PC-9 (cell line): ENCODE results near the gene ADARB2. TPM values are rescaled to one million over a fixed set of nuclear protein-coding genes. Genes with fewer than 3 reads are reported as not detected.

Source experiments
- BruUV-seq: library from RNA; stranded (reverse); fragments of 400-500 nt; replicated peaks from 2 replicates; lab custom pipeline; 2021; lab: Mats Ljungman, UMichigan
- CTCF ChIA-PET: fragments of 300-600 bp; sonication (Branson Sonifier 250); formaldehyde crosslinking; loops from one replicate; lab custom pipeline; 2022; ENCODE audit warnings: antibody characterized with exemption; lab: Charles Lee
- POLR2A ChIA-PET: fragments of 300-600 bp; sonication (Branson Sonifier 250); formaldehyde crosslinking; loops from one replicate; lab custom pipeline; 2022; ENCODE audit warnings: antibody characterized with exemption; ENCODE audit not compliant: unreplicated experiment; lab: Charles Lee
- DNase-seq, 2 experiments: peaks; one replicate each; pipeline versions ENCODE4 v3.0.0 to v3.0.0-alpha.2; 2015 to 2022; ENCODE audit warnings: mixed read lengths in 1 of 2
- H2AFZ ChIP-seq: fragments of 200-600 bp; sonication (generic); 2 replicates; pipeline ENCODE4 v1.8.1; 2017; ENCODE audit warnings: antibody characterized with exemption
- H3F3A ChIP-seq: fragments of 200-600 bp; sonication (generic); 2 replicates; pipeline ENCODE4 v1.8.1; 2017; ENCODE audit warnings: antibody characterized with exemption, mild to moderate bottlenecking, low read depth; ENCODE audit not compliant: insufficient read depth
- H3K27ac ChIP-seq: fragments of 200-600 bp; sonication (generic); 2 replicates; pipeline ENCODE4 v1.6.1; 2016; ENCODE audit warnings: mixed run types
- H3K27me3 ChIP-seq: fragments of 200-600 bp; sonication (generic); 2 replicates; pipeline ENCODE4 v1.6.1; 2016; ENCODE audit warnings: low read depth, mixed run types; ENCODE audit not compliant: insufficient read depth
- H3K36me3 ChIP-seq: fragments of 200-600 bp; sonication (generic); 2 replicates; pipeline ENCODE4 v1.6.1; 2016; ENCODE audit warnings: low read depth, mixed run types
- H3K4me1 ChIP-seq: fragments of 200-600 bp; sonication (generic); replicated peaks from 2 replicates; pipeline ENCODE4 v1.6.1; 2016; ENCODE audit warnings: mixed run types; ENCODE audit not compliant: insufficient read depth
- H3K4me2 ChIP-seq: fragments of 200-600 bp; sonication (generic); 2 replicates; pipeline ENCODE4 v1.6.1; 2017; ENCODE audit warnings: mixed run types
- H3K4me3 ChIP-seq: fragments of 200-600 bp; sonication (generic); 2 replicates; pipeline ENCODE4 v1.6.1; 2016; ENCODE audit warnings: mixed run types
- H3K79me2 ChIP-seq: fragments of 200-600 bp; sonication (generic); 2 replicates; pipeline ENCODE4 v1.6.1; 2017; ENCODE audit warnings: low read depth, mixed run types
- H3K9me2 ChIP-seq: fragments of 200-600 bp; sonication (generic); 2 replicates; pipeline ENCODE4 v1.8.1; 2017; ENCODE audit warnings: mild to moderate bottlenecking; ENCODE audit not compliant: insufficient read depth
- H3K9me3 ChIP-seq: fragments of 200-600 bp; sonication (generic); 2 replicates; pipeline ENCODE4 v1.8.1; 2016; ENCODE audit warnings: low read depth; ENCODE audit not compliant: insufficient read depth
- H4K20me1 ChIP-seq: fragments of 200-600 bp; sonication (generic); 2 replicates; pipeline ENCODE4 v1.8.1; 2017; ENCODE audit not compliant: insufficient read depth
- EZH2 ChIP-seq: fragments of 200-600 bp; sonication (generic); IDR thresholded peaks from 2 replicates; pipeline ENCODE4 v1.8.0; 2017; ENCODE audit warnings: antibody characterized with exemption, low read depth
- intact Hi-C: fragments of 100-400 bp; cut with micrococcal nuclease; formaldehyde crosslinking; loops from one replicate; pipeline ENCODE4 v1.10.0; 2022; ENCODE audit not compliant: unreplicated experiment
- total RNA-seq: library from RNA; stranded (reverse); gene quantifications from 2 replicates; pipeline ENCODE4 v1.2.3, GENCODE V29; 2021
- TF ChIP-seq, protein P1 (sequence below): fragments of 200-600 bp; sonication (generic); conservative IDR thresholded peaks from 2 replicates; pipeline ENCODE4 v1.6.1; 2017; ENCODE audit warnings: mixed run types, antibody characterized with exemption, mild to moderate bottlenecking, moderate library complexity

ADARB2 gene
- total RNA-seq, 1 experiment from 2014 or later: not detected

DNA sequence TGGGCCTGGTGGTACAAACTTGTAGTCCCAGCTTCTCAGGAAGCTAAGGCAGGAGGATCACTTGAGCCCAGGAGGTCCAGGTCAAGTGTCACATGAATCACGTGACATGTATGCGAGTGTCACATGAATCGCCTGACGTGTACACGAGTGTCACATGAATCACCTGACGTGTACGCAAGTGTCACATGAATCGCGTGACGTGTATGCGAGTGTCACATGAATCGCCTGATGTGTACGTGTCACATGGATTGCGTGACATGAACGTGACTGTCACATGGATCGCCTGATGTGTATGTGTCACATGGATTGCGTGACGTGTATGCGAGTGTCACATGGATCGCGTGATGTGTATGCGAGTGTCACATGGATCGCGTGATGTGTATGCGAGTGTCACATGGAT is 9.5 kb upstream of the ADARB2 start:
- Histone ChIP-seq H3K4me2 (no peak overlapping the region), H3K36me3 (no peaks in the 10 kb centered on the region), H3K27me3 (peaks cover 16% of the 10 kb centered on the region), H3K27ac (no peak overlapping the region), H2AFZ (no peak overlapping the region), H3K4me3 (no peak overlapping the region), H3K9me3 (no peaks in the 10 kb centered on the region), H3K9me2 (no peaks in the 10 kb centered on the region), H4K20me1 (no peaks in the 10 kb centered on the region), H3F3A (no peaks in the 10 kb centered on the region), H3K79me2 (no peaks in the 10 kb centered on the region), H3K4me1 (no peaks in the 10 kb centered on the region)
- ChIA-PET POLR2A (no interaction called here), CTCF (no interaction called here)
- DNase-seq: no peak
- TF ChIP-seq, protein P1, sequence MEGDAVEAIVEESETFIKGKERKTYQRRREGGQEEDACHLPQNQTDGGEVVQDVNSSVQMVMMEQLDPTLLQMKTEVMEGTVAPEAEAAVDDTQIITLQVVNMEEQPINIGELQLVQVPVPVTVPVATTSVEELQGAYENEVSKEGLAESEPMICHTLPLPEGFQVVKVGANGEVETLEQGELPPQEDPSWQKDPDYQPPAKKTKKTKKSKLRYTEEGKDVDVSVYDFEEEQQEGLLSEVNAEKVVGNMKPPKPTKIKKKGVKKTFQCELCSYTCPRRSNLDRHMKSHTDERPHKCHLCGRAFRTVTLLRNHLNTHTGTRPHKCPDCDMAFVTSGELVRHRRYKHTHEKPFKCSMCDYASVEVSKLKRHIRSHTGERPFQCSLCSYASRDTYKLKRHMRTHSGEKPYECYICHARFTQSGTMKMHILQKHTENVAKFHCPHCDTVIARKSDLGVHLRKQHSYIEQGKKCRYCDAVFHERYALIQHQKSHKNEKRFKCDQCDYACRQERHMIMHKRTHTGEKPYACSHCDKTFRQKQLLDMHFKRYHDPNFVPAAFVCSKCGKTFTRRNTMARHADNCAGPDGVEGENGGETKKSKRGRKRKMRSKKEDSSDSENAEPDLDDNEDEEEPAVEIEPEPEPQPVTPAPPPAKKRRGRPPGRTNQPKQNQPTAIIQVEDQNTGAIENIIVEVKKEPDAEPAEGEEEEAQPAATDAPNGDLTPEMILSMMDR: no peak
- no peak for TF ChIP-seq EZH2
- BruUV-seq: no TSS peak
- intact Hi-C loops: no loop called here

DNA sequence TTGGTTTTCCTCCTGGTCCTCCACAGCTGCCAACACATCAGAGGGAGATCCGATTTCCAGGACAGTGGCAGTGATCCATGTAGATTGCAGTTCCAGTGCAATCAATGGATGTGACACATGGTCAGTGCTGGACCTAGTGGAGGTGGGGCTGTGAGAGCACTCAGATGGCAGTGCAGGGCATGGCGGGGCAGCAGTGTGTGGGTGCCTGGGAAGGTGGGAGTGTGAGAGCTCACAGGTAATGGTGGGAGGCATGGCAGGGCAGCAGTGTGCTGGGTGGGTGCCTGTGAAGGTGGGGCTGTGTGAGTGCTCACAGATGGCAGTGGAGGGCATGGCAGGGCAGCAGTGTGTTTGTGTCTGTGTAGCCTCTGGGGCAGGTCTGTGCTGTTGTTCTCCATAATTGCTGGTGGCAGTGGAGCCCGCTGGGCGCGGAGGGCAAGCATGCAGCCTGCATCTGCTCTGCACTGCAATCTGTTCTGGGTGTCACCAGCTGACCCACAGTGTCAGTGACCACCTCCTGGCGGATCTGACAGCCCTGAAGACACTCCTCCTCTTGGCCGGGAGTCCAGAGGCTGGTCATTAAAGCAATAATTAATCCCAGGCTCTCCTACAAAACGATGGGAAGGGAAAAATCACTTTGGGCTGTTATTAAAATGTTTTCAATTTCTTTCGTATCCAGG is 8.6 kb upstream of the ADARB2 start:
- no TSS peak for BruUV-seq
- Histone ChIP-seq H3F3A (no peaks in the 10 kb centered on the region), H3K4me3 (no peak overlapping the region), H3K9me3 (no peaks in the 10 kb centered on the region), H3K36me3 (no peaks in the 10 kb centered on the region), H3K27ac (no peak overlapping the region), H4K20me1 (no peaks in the 10 kb centered on the region), H3K4me2 (no peak overlapping the region), H3K79me2 (no peaks in the 10 kb centered on the region), H3K4me1 (no peaks in the 10 kb centered on the region), H2AFZ (no peak overlapping the region), H3K9me2 (no peaks in the 10 kb centered on the region), H3K27me3 (peaks cover 25% of the 10 kb centered on the region)
- CTCF ChIA-PET: no interaction called here
- no peak for DNase-seq
- POLR2A ChIA-PET: no interaction called here
- intact Hi-C loops: no loop called here
- TF ChIP-seq, protein P1: no peak
- no peak for TF ChIP-seq EZH2

DNA sequence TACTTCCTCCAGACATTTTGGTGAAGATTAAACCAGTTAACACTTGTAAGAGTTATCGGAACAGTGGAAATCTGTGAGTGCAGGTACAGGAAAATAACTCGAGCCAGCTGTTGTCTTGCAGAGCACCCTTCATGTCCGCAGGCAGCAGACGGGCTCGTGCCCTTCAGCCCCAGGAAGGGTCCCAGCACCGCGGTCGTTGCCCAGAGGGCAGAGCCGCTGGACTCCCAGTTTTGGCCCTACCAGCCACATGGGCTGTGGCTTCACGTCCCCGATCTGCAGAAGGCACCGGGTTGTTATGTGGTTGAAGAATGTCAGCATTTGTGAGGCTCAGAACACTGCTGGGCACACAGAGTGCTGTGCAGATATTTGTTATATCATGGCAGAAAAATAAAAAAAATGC is 7.2 kb upstream of the ADARB2 start:
- H3K27me3 ChIP-seq: peaks cover 39% of the 10 kb centered on the region
- H3K36me3 ChIP-seq: no peaks in the 10 kb centered on the region
- no peak for DNase-seq
- no peaks in the 10 kb centered on the region for H4K20me1 ChIP-seq
- H3K27ac ChIP-seq: no peak overlapping the region
- POLR2A ChIA-PET: no interaction called here
- CTCF ChIA-PET: no interaction called here
- no peaks in the 10 kb centered on the region for H3K4me1 ChIP-seq
- TF ChIP-seq, protein P1: no peak
- TF ChIP-seq EZH2: no peak
- H3K9me3 ChIP-seq: no peaks in the 10 kb centered on the region
- H3F3A ChIP-seq: no peaks in the 10 kb centered on the region
- H2AFZ ChIP-seq: no peak overlapping the region
- no peak overlapping the region for H3K4me3 ChIP-seq
- H3K9me2 ChIP-seq: no peaks in the 10 kb centered on the region
- no TSS peak for BruUV-seq
- no peaks in the 10 kb centered on the region for H3K79me2 ChIP-seq
- H3K4me2 ChIP-seq: no peak overlapping the region
- intact Hi-C loops: no loop called here
